B cell (primary cell): ENCODE data around the gene DPP10. TPM values are rescaled to one million over a fixed set of nuclear protein-coding genes. Genes with fewer than 3 reads are reported as not detected.

Experiments
- ATAC-seq: fragments of 200-7000 bp; cut with Tn5 transposase; one replicate; pipeline ENCODE4 v1.10.0; 2021; ENCODE audit warnings: low read depth, mild to moderate bottlenecking, moderate number of reproducible peaks, moderate library complexity
- CTCF ChIA-PET: fragments of 350-600 bp; sonication (Branson Sonifier 250); formaldehyde crosslinking; loops from one replicate; lab custom pipeline; 2021; ENCODE audit warnings: antibody characterized with exemption, inconsistent platforms; lab: Charles Lee
- POLR2A ChIA-PET: fragments of 350-600 bp; sonication (Branson Sonifier 250); formaldehyde crosslinking; loops from one replicate; lab custom pipeline; 2021; ENCODE audit warnings: antibody characterized with exemption; lab: Charles Lee
- DNase-seq: peaks from one replicate; pipeline ENCODE4 v3.0.0; 2013
- H2AFZ ChIP-seq: 2 replicates; pipeline ENCODE4 v1.6.1; 2012; ENCODE audit warnings: mild to moderate bottlenecking, low read depth, low read length; ENCODE audit not compliant: insufficient read depth, poor library complexity, severe bottlenecking
- H3K27ac ChIP-seq, 2 donors: 1 replicate in 1 of 2; 2 replicates in 1 of 2; pipeline ENCODE4 v1.5.1; 2012 to 2013; ENCODE audit warnings: low read length in 2 of 2, mild to moderate bottlenecking in 2 of 2, moderate library complexity in 1 of 2
- H3K27me3 ChIP-seq, 4 experiments: fragments of 200-600 bp in 1 of 4; sonication (generic) in 1 of 4; replicated peaks in 1 of 4; 1 replicate in 2 of 4; 2 replicates in 2 of 4; pipeline versions ENCODE4 v1.6.1 to v1.7.0; 2013 to 2016; ENCODE audit warnings: low read length in 3 of 4, mild to moderate bottlenecking in 2 of 4, mixed read lengths in 1 of 4, moderate library complexity in 1 of 4; ENCODE audit not compliant: insufficient read depth in 4 of 4, control insufficient read depth in 3 of 4; ENCODE audit errors: control extremely low read depth in 1 of 4
- H3K36me3 ChIP-seq, 2 experiments: replicated peaks in 1 of 2; 1 replicate in 1 of 2; 2 replicates in 1 of 2; pipeline versions ENCODE4 v1.6.1 to v1.7.1; 2013; ENCODE audit warnings: low read length in 1 of 2; ENCODE audit not compliant: insufficient read depth in 2 of 2, control insufficient read depth in 1 of 2; ENCODE audit errors: control extremely low read depth in 1 of 2, extremely low read depth in 1 of 2
- H3K4me1 ChIP-seq, 2 donors: fragments of 200-600 bp in 1 of 2; sonication (generic) in 1 of 2; 1 replicate in 1 of 2; 2 replicates in 1 of 2; pipeline versions ENCODE4 v1.5.1 to v1.6.1; 2013 to 2017; ENCODE audit warnings: low read length in 2 of 2; ENCODE audit not compliant: control insufficient read depth in 2 of 2, insufficient read depth in 2 of 2
- H3K4me2 ChIP-seq: replicated peaks from 2 replicates; pipeline ENCODE3; 2012; ENCODE audit warnings: mild to moderate bottlenecking, low read depth, low read length; ENCODE audit not compliant: poor library complexity, severe bottlenecking
- H3K4me3 ChIP-seq, 5 experiments: fragments of 200-600 bp in 1 of 5; sonication (generic) in 1 of 5; 1 replicate in 3 of 5; 2 replicates in 2 of 5; pipeline versions ENCODE4 v1.5.1 to v1.7.0; 2011 to 2016; ENCODE audit warnings: low read length in 4 of 5, mild to moderate bottlenecking in 4 of 5, low read depth in 2 of 5, control low read depth in 1 of 5, moderate library complexity in 1 of 5; ENCODE audit not compliant: insufficient read depth in 1 of 5; ENCODE audit errors: control extremely low read depth in 1 of 5, extremely low read depth in 1 of 5
- H3K79me2 ChIP-seq: fragments of 200-600 bp; sonication (generic); one replicate; pipeline ENCODE4 v1.6.0; 2016; ENCODE audit warnings: low read length; ENCODE audit not compliant: control insufficient read depth, insufficient read depth
- H3K9ac ChIP-seq: fragments of 200-600 bp; sonication (generic); 2 replicates; pipeline ENCODE4 v1.6.1; 2017; ENCODE audit warnings: mild to moderate bottlenecking, low read length, moderate library complexity
- H3K9me3 ChIP-seq, 3 donors: one replicate each; pipeline versions ENCODE4 v1.6.1 to v1.7.1; 2013; ENCODE audit warnings: low read length in 2 of 3; ENCODE audit not compliant: control insufficient read depth in 2 of 3, insufficient read depth in 1 of 3; ENCODE audit errors: control extremely low read depth in 1 of 3
- H4K20me1 ChIP-seq: 2 replicates; pipeline ENCODE4 v1.6.0; 2012; ENCODE audit warnings: mild to moderate bottlenecking, low read length; ENCODE audit not compliant: insufficient read depth, control insufficient read depth, poor library complexity, severe bottlenecking
- H3K27ac Mint-ChIP-seq: one replicate; pipeline ENCODE4 v1.8.0; 2021; ENCODE audit warnings: mixed read lengths
- H3K27me3 Mint-ChIP-seq: one replicate; pipeline ENCODE4 v1.8.0; 2021; ENCODE audit warnings: mixed read lengths
- H3K4me1 Mint-ChIP-seq: one replicate; pipeline ENCODE4 v1.8.0; 2021; ENCODE audit warnings: mixed read lengths
- H3K4me3 Mint-ChIP-seq: one replicate; pipeline ENCODE4 v1.8.0; 2021; ENCODE audit warnings: mixed read lengths
- H3K9me3 Mint-ChIP-seq: one replicate; pipeline ENCODE4 v1.8.0; 2022; ENCODE audit warnings: mixed read lengths; ENCODE audit not compliant: insufficient read depth
- EZH2 ChIP-seq: IDR thresholded peaks from 2 replicates; pipeline ENCODE4 v1.6.1; 2012; ENCODE audit warnings: borderline replicate concordance, low read depth, mild to moderate bottlenecking, moderate library complexity, low read length; ENCODE audit not compliant: insufficient read depth, poor library complexity, severe bottlenecking
- WGBS: methylation state at CpG from one replicate; pipeline ENCODE4 v1.1.5; 2013; ENCODE audit warnings: missing lambda C conversion rate; ENCODE audit not compliant: insufficient coverage; 5-methylcytosine and 5-hydroxymethylcytosine counted together
- intact Hi-C: fragments of 100-400 bp; cut with micrococcal nuclease; formaldehyde crosslinking; loops from one replicate; pipeline ENCODE4 v1.10.0; 2022
- polyA plus RNA-seq: library from polyadenylated mRNA; depleted of rRNA; stranded (reverse); fragments of >200 nt; gene quantifications from 2 replicates; pipeline ENCODE4 v1.2.3, GENCODE V29; 2012
- total RNA-seq, 2 donors: library from RNA; stranded (reverse); fragments of 120-200 nt in 1 of 2; gene quantifications; 1 replicate in 1 of 2; 2 replicates in 1 of 2; pipeline versions ENCODE4 v1.2.3 to v1.2.4, GENCODE V29; 2013 to 2022
- TF ChIP-seq, protein P1 (sequence below): fragments of 200-600 bp; IDR thresholded peaks from one replicate; pipeline ENCODE4 v1.8.0; 2022; ENCODE audit warnings: antibody characterized with exemption, mild to moderate bottlenecking

DPP10 gene
- total and polyA plus RNA-seq, 2 donors (not counting 1 experiment from before 2014, with no cell fraction given): not detected

- Histone ChIP-seq H3K36me3 (no peaks in the 10 kb centered on the region), H3K4me3 (no peak overlapping the region), H3K79me2 (no peaks in the 10 kb centered on the region), H3K4me1 (no peaks in the 10 kb centered on the region), H3K9me3 (no peaks in the 10 kb centered on the region), H4K20me1 (no peaks in the 10 kb centered on the region), H3K4me2 (no peak overlapping the region), H3K27me3 (no peaks in the 10 kb centered on the region), H2AFZ (no peak overlapping the region), H3K9ac (no peak overlapping the region), H3K27ac (no peak overlapping the region)
- ChIA-PET POLR2A (no interaction called here), CTCF (no interaction called here)
- intact Hi-C loops: no loop called here
- TF ChIP-seq EZH2: no peak
- TF ChIP-seq, protein P1, sequence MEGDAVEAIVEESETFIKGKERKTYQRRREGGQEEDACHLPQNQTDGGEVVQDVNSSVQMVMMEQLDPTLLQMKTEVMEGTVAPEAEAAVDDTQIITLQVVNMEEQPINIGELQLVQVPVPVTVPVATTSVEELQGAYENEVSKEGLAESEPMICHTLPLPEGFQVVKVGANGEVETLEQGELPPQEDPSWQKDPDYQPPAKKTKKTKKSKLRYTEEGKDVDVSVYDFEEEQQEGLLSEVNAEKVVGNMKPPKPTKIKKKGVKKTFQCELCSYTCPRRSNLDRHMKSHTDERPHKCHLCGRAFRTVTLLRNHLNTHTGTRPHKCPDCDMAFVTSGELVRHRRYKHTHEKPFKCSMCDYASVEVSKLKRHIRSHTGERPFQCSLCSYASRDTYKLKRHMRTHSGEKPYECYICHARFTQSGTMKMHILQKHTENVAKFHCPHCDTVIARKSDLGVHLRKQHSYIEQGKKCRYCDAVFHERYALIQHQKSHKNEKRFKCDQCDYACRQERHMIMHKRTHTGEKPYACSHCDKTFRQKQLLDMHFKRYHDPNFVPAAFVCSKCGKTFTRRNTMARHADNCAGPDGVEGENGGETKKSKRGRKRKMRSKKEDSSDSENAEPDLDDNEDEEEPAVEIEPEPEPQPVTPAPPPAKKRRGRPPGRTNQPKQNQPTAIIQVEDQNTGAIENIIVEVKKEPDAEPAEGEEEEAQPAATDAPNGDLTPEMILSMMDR: no peak
- Mint-ChIP-seq H3K4me3 (no peak overlapping the region), H3K27ac (no peak overlapping the region), H3K9me3 (no peaks in the 10 kb centered on the region), H3K27me3 (no peaks in the 10 kb centered on the region), H3K4me1 (no peaks in the 10 kb centered on the region)
- ATAC-seq: no peak
- no peak for DNase-seq
- no CpG with 5 or more reads among the region's 2 CpGs for WGBS
Measured at GRCh38 chr2:114769991-114770390, 327.6 kb downstream of the DPP10 start.

DNA sequence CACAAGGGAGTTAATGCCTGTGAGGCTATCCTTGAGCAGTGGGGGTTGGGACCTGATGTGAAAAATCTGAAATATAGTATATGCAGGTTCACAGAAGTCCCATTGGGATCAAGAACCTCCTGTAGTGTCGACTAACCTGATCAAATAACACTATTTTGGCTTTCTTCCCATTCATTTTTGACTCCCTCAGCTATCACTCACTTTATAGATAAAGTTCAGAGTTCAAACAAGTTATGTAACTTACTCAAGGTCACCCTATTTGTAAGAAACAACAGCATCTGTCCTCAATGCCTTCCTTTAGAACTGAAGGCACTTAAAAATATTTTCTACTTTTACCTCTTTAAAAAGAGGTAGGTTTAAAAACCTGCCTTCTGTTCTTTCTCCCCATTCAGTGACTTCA is 341.6 kb downstream of the DPP10 start:
- CTCF ChIA-PET: no interaction called here
- Histone ChIP-seq H2AFZ (no peak overlapping the region), H3K9ac (no peak overlapping the region), H3K9me3 (peaks cover 0 to 3% (median 0%) of the 10 kb centered on the region in 3 donors), H3K27ac (no peak overlapping the region), H3K4me1 (no peaks in the 10 kb centered on the region), H3K4me2 (no peak overlapping the region), H3K36me3 (no peaks in the 10 kb centered on the region), H3K27me3 (no peaks in the 10 kb centered on the region), H3K4me3 (no peak overlapping the region), H3K79me2 (no peaks in the 10 kb centered on the region), H4K20me1 (no peaks in the 10 kb centered on the region)
- WGBS: no CpG with 5 or more reads among the region's 1 CpG
- H3K27me3 Mint-ChIP-seq: no peaks in the 10 kb centered on the region
- TF ChIP-seq EZH2: no peak
- TF ChIP-seq, protein P1: no peak
- POLR2A ChIA-PET: no interaction called here
- DNase-seq (no peak), ATAC-seq (no peak)
- H3K9me3 Mint-ChIP-seq: no peaks in the 10 kb centered on the region
- intact Hi-C loops: no loop called here
- H3K27ac Mint-ChIP-seq: no peak overlapping the region
- no peaks in the 10 kb centered on the region for H3K4me1 Mint-ChIP-seq
- H3K4me3 Mint-ChIP-seq: no peak overlapping the region
